Loucy (cell line): ENCODE measurements around the gene LGALS3BP.

Experiments
- H2AFZ ChIP-seq: fragments of 200-600 bp; sonication (generic); 2 replicates; pipeline ENCODE4 v1.6.0; 2016; ENCODE audit warnings: antibody characterized with exemption, mild to moderate bottlenecking, low read length, moderate library complexity
- H3F3A ChIP-seq: fragments of 200-600 bp; 2 replicates; pipeline ENCODE4 v1.6.0; 2016; ENCODE audit warnings: antibody characterized with exemption, low read depth, mild to moderate bottlenecking
- H3K27me3 ChIP-seq: fragments of 200-600 bp; sonication (generic); 2 replicates; pipeline ENCODE4 v1.6.1; 2014; ENCODE audit warnings: low read length, mild to moderate bottlenecking; ENCODE audit not compliant: insufficient read depth, poor library complexity, severe bottlenecking
- H3K36me3 ChIP-seq: fragments of 200-600 bp; sonication (generic); 2 replicates; pipeline ENCODE4 v1.6.1; 2016; ENCODE audit warnings: low read length; ENCODE audit not compliant: insufficient read depth
- H3K4me1 ChIP-seq: fragments of 200-600 bp; sonication (generic); 2 replicates; pipeline ENCODE4 v1.5.1; 2014; ENCODE audit warnings: low read length, mild to moderate bottlenecking; ENCODE audit not compliant: insufficient read depth, poor library complexity, severe bottlenecking
- H3K4me2 ChIP-seq: fragments of 200-600 bp; sonication (generic); 2 replicates; pipeline ENCODE4 v1.6.0; 2014; ENCODE audit warnings: antibody characterized with exemption, low read length, low read depth, mild to moderate bottlenecking; ENCODE audit not compliant: poor library complexity, severe bottlenecking
- H3K4me3 ChIP-seq: fragments of 200-600 bp; sonication (generic); 2 replicates; pipeline ENCODE4 v1.5.1; 2014; ENCODE audit warnings: low read length, mild to moderate bottlenecking, mixed read lengths; ENCODE audit not compliant: poor library complexity, severe bottlenecking
- H3K79me2 ChIP-seq: fragments of 200-600 bp; sonication (generic); 2 replicates; pipeline ENCODE4 v1.6.1; 2014; ENCODE audit warnings: low read length; ENCODE audit not compliant: insufficient read depth
- H3K9ac ChIP-seq: fragments of 200-600 bp; sonication (generic); 2 replicates; pipeline ENCODE4 v1.6.0; 2014; ENCODE audit warnings: mild to moderate bottlenecking, low read depth, low read length, moderate library complexity; ENCODE audit not compliant: poor library complexity, severe bottlenecking
- H3K9me2 ChIP-seq: fragments of 200-600 bp; sonication (generic); replicated peaks from 2 replicates; pipeline ENCODE4 v1.6.1; 2016; ENCODE audit warnings: low read depth, low read length, mixed read lengths
- H3K9me3 ChIP-seq: fragments of 200-600 bp; sonication (generic); 2 replicates; pipeline ENCODE4 v1.6.1; 2014; ENCODE audit warnings: mild to moderate bottlenecking, antibody characterized with exemption, low read length, low read depth; ENCODE audit not compliant: insufficient read depth
- H4K20me1 ChIP-seq: fragments of 200-600 bp; sonication (generic); 2 replicates; pipeline ENCODE4 v1.6.0; 2014; ENCODE audit warnings: antibody characterized with exemption, low read length, mild to moderate bottlenecking; ENCODE audit not compliant: insufficient read depth, poor library complexity, severe bottlenecking
- CTCF ChIP-seq: fragments of 200-600 bp; sonication (generic); conservative IDR thresholded peaks from 2 replicates; pipeline ENCODE4 v1.5.1; 2014; ENCODE audit warnings: mild to moderate bottlenecking, antibody characterized with exemption, low read length
- EZH2phosphoT487 ChIP-seq: fragments of 200-600 bp; IDR thresholded peaks from 2 replicates; pipeline ENCODE4 v1.6.1; 2018; ENCODE audit warnings: antibody characterized with exemption, mild to moderate bottlenecking, moderate library complexity, borderline replicate concordance

Gene LGALS3BP

GRCh38 chr17:78966910-78967600 is 12.7 kb downstream of the LGALS3BP start:
- Histone ChIP-seq H3K79me2 (no peaks in the 10 kb centered on the region), H4K20me1 (no peaks in the 10 kb centered on the region), H3K9ac (no peak overlapping the region), H3K4me2 (no peak overlapping the region), H3K9me2 (no peaks in the 10 kb centered on the region), H3K9me3 (no peaks in the 10 kb centered on the region), H3F3A (no peaks in the 10 kb centered on the region), H3K27me3 (no peaks in the 10 kb centered on the region), H3K4me1 (no peaks in the 10 kb centered on the region), H3K4me3 (no peak overlapping the region), H2AFZ (no peak overlapping the region), H3K36me3 (no peaks in the 10 kb centered on the region)
- TF ChIP-seq EZH2phosphoT487 (no peak), CTCF (no peak)

GRCh38 chr17:78966123-78966813 is 13.5 kb downstream of the LGALS3BP start:
- Histone ChIP-seq H3K9me2 (no peaks in the 10 kb centered on the region), H3K36me3 (no peaks in the 10 kb centered on the region), H2AFZ (no peak overlapping the region), H3K9ac (no peak overlapping the region), H3K27me3 (no peaks in the 10 kb centered on the region), H3K4me3 (no peak overlapping the region), H3K79me2 (no peaks in the 10 kb centered on the region), H4K20me1 (no peaks in the 10 kb centered on the region), H3K4me2 (no peak overlapping the region), H3K4me1 (no peaks in the 10 kb centered on the region), H3F3A (no peaks in the 10 kb centered on the region), H3K9me3 (no peaks in the 10 kb centered on the region)
- no peak for TF ChIP-seq CTCF
- no peak for TF ChIP-seq EZH2phosphoT487

GRCh38 chr17:78965491-78965924 is 14.2 kb downstream of the LGALS3BP start:
- Histone ChIP-seq H3K4me3 (no peak overlapping the region), H2AFZ (no peak overlapping the region), H3K9me3 (no peaks in the 10 kb centered on the region), H3K27me3 (no peaks in the 10 kb centered on the region), H3F3A (no peaks in the 10 kb centered on the region), H3K4me2 (no peak overlapping the region), H3K9ac (no peak overlapping the region), H4K20me1 (no peaks in the 10 kb centered on the region), H3K36me3 (no peaks in the 10 kb centered on the region), H3K79me2 (no peaks in the 10 kb centered on the region), H3K4me1 (no peaks in the 10 kb centered on the region), H3K9me2 (no peaks in the 10 kb centered on the region)
- TF ChIP-seq EZH2phosphoT487 = no peak
- no peak for TF ChIP-seq CTCF
